COLO829 (cell line): ENCODE results near the gene ADCY1.

Experiments used
- DNase-seq: peaks from one replicate; pipeline ENCODE4 v3.0.0; 2012; ENCODE audit warnings: low spot score

ADCY1 gene

DNA sequence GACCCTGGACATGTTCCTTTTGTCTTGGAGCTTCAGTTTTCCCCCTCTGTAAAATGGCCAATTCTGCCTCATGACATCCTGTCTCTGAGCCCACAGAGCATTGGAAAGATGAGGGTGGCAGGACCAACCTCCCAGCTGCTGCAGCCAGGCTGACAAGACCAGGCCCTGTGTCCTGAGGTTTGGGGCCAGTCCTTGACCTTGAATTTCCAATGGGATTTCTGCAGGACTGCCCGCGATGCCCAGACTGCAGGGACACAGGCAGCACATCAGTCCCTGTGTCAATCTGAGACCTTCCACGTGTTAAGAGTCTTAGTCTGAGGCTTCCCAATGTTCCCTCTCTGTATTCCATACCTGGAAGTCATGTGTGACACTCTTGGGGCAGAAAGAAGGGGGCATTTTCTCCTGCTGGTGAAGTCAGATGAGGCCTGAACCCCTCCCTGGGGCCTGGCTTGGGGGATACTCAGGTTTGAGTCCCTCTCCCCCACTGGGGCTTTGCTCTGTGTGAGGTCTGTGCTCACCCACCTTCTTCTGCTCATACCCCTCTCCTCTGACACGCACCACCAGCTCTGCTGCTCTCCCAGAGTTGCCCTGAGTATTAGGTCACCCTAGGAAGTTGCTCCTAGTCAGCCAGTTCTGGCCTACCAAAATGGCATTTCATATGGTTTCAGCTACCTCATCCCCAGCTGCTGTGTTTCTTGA lies 79.2 kb downstream of the ADCY1 start:
- no peak for DNase-seq

DNA sequence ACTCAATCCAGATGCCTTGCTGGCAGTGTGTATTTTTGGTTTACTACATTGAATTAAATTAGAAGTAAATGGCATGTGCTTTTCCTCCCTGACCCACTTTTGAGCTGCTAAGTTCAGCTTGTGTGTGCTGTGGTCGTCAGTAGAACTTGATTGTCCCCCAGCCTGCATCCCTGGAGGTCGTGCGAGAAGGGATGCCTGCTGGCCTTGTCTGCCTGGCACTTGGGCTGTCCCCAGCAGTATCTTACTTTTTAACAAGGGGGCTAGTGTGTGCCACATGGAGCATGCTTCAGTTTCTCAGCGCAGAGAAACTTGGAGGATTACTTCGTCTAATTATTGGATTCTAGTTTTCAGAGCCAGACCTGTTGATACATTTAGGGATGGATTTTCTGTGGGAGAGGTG lies 80.2 kb downstream of the ADCY1 start:
- no peak for DNase-seq

GRCh38 chr7:45655539-45655938 lies 81.4 kb downstream of the ADCY1 start:
- DNase-seq, result no peak

DNA sequence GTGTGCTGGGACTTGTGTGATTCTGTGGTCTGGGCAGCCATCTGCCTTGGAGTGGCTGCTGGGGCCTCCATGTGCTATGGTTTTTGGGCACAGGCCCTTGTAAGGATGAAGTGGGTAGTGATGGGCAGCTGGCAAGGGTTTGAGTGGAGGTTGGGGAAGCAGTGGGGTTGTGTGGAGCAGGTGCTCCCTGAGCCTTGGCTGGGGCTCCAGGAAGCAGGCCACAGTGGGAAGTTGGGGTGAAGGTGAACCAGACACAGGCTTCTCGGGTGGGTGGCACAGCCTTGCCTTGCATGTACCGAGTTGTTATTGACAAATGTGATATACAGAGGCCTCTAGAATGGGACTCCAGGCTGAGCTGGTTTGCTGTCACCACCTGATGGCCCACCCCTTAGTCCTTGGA lies 82.3 kb downstream of the ADCY1 start:
- DNase-seq, result no peak

DNA sequence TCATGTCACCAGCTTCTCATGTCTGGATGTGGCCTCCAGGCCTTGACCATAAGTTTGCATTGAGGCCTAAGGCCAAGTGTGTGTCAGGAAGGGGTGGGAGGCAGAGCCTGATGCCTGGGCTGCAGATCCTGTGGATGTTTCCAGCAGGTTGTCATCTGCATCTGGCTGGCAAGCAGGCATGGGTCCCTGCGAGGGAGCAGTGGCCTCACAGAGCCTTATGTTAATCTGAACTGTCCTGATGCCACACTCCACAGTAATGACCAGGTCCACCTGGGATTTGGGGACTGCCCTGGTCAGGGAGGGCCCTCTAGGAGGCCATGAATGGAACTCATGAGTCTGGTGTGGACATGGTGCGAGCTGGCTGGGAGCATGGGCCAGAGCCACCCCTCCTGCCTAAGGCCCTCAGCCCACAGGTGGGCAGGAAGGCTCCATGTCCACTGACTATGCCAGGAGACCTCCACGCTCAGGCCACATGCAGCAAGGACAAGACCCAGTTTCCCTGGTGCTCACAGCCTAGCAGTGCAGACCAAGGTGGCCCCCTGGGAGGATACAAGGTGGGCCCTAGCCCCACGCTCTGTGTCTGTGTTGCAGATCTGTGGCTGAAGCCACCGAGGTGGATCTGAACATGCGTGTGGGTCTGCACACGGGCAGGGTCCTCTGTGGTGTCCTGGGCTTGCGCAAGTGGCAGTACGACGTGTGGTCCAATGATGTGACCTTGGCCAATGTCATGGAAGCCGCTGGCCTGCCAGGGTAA lies 83.1 kb downstream of the ADCY1 start:
- no peak for DNase-seq

GRCh38 chr7:45657890-45658715 lies 83.9 kb downstream of the ADCY1 start:
- DNase-seq, result no peak

DNA sequence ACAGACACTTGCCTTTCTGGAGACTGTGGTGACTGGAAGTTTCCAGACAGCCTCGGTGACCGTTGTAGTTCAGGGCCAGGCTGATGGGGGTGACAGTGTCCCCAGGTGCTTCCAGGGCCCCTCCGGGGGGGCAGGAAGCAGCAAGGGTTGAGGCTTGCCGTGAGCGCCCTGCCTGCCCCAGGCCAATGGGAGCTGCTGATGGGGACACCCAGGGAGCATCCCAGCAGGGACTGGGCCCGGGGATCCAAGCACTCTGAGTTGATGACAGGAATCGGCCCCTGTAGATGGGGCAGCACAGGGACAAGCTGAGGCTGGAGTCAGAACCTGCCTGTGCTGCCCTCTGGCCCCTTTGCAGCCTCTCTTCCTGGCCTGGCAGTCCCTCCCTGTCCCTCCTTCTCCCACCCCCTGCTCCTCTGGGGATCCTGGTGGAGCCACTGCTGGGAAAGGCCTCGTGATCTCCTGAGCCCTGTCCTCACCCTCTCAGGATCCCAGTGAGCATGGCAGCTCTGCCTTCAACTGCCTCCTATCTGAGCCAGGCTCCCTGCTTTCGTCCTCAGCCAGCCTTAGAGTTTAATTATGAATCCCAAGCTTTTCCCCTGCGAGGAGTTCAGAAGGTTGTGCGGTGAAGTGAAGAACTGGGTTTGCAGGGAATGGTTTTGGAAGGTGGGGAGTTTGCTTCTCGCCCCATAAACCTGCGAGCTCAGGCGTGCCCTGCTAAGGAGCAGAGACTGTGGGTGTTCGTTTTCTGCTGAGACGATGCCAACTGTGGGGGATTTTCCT lies 84.7 kb downstream of the ADCY1 start:
- no peak for DNase-seq

- DNase-seq, result no peak
Measured at GRCh38 chr7:45659496-45660139, 85.5 kb downstream of the ADCY1 start.

DNA sequence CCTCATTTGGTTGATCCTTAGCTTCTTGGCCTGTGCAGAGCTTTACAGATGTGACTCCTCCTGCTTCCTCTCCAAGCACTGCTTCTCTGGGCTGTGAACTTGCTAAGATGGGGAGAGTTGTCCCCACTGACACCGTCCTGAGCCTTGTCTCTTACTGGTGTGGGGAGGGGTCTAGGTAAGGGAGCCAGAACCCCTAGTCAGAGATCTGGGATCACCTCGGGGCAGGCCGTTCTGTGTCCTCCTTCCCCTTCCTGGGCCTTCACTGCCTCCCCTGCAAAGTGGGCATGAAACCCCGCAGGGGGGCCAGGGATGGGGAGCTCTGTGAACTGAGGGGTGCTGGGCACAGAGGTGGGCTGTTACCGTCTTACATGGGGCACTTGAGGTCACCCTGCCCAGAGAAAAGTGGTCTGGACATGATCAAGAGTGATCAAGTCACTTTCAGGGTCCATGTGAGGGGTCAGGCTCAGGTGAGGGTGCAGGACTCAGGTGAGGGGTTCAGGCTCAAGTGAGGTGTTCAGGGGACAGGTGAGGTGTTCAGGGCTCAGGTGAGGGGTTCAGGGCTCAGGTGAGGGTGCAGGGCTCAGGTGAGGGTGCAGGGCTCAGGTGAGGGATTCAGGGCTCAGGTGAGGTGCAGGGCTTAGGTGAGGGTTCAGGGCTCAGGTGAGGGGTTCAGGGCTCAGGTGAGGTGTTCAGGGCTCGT lies 86.2 kb downstream of the ADCY1 start:
- no peak for DNase-seq

- DNase-seq, result no peak
Measured at GRCh38 chr7:45660901-45661211, 86.7 kb downstream of the ADCY1 start.

DNA sequence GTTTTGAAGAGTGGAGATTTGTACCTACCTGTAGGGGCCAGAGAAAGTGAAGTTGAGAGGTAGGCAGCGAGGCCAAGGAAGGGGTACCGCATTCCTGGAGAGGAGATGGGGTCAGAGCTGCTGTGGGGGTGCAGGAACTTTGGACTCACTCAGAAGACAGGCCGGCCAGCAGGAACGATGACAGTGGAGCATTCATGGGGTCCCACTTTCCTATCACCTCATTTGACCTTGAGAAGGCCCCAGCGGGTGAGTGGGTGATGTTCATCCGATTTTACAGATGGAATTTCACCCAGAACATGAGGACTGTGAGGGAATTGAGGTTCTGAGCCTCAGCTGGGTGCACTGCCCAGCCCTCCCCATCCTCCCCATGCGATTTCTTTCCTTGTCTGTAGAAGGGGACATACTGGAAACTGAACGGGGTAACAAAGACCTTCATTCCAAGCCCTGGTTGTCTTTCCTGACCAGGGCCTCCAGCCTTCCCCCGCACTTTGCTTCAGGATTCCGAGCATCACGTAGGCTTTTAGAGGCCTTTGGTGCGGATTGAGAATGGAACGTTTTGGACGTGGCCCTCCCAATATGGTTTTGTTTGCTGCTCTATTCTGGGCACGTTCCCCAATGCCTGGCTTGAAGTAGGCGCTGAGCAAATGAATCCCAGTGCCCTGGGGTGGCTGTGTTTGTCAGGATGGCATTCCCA lies 87.3 kb downstream of the ADCY1 start:
- no peak for DNase-seq

DNA sequence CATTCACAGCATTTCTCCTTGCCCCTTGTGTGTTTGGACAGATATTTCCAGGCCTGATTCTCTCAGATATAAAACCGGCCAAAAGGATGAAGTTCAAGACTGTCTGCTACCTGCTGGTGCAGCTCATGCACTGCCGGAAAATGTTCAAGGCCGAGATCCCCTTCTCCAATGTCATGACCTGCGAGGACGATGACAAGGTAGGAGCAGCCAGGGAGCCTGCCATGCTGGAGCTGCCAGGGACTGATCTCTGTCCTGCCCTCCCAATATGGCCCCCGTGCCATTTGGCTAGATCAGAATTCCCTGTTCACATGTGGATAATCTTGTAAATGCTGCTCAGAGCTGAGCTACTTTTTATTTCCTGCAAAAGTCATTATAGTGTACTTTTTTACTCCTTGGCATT lies 87.8 kb downstream of the ADCY1 start:
- DNase-seq, result no peak

DNA sequence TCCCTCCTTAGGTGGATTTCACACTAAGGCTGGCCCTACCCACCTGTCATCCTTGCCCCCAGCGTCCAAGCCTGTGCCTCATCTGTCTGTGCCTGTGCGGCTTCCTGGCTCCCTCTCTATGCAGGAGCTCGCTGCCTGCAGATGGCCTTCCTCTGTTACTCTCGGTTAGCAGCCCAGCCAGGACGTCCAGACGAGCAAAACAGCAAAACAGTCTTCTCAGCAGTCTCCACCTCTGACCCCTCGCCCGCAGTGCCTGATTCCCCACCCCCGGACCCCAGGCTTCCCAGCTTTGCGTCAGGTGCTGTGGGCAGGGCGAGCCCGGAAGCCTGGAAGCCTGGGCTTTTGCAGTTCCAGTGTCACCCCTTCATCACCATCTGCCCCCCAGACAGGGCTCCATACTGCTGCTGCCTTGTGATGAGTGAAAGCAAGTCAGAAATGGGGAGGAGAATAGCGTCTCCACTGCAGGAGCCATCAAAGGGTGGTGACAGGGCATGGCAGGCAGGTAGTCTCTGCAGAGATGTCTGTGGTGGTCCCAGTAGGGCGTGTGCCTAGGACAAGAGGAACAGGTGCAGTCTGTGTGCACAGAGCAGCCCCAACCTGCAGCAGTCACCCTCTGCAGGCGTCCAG lies 88.5 kb downstream of the ADCY1 start:
- DNase-seq, result no peak

DNA sequence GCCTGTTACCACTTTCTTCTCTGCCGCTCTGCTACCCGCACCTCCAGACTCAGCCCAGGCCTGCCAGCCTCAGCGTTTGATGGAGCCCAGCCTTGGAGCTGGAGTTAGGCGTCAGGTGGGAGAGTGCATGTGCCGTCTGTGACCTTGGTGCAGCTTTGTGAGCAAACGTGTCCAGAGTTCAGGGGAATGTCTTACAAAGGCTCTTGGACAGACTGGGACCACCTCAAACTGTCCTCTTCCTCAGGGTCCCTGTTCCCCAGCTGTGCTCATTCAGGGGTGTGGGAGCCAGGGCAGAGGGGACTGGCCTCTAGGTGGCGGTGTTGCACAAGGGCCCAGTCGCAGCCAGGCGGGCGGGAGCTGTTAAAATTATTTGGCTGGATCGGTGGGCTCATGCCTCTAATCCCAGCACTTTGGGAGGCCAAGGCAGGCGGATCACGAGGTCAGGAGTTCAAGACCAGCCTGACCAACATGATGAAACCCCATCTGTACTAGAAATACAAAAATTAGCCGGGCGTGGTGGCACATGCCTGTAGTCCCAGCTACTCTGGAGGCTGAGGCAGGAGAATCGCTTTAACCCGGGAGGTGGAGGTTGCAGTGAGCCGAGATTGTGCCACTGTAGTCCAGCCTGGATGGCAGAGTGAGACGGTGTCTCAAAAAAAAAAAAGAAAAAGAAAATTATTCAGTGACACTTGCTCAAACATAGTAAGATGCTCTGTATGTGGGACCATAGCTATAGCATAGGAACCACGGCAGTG lies 89.2 kb downstream of the ADCY1 start:
- DNase-seq, result no peak

- no peak for DNase-seq
Measured at GRCh38 chr7:45663965-45664633, 89.9 kb downstream of the ADCY1 start.

DNA sequence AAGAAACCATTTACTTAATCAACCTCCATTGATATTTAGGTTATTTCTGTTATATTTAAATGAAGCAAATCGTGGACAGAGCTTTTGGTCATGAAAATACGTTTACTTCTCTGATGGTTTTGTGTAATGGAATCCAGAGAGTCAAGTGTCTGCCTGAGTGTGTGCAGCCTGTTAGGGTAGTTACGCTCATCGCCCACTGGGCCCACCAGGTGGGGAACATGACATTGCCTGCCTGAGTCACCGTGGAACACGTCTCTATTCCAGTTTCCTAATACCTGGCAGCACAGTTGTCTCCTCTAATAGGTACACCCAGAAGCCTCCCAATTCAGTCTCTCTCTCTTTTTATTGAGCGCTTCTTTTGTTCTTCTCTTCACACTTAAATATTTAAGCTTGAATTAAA lies 91.0 kb downstream of the ADCY1 start:
- no peak for DNase-seq

DNA sequence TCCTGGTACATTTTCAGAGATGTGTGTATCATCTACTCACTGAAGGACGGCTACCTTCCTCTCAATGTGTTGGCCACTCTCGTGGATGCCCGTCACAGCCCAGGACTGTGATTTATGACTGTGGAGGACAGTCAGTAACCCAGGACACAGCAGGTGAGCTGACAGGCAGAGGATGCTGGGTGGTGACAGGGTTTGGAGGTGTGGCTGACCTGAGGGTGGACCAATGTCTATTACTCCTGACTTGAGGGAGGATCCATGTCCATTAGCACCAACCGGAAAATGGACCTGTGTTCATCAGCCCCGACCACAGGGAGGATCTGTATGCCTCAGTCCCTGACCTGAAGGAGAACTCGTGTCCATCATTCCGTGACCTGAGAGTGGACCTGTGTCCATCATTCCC lies 96.1 kb downstream of the ADCY1 start:
- no peak for DNase-seq

GRCh38 chr7:45670717-45671116 lies 96.5 kb downstream of the ADCY1 start:
- DNase-seq, result no peak
